SU-DHL-6 (cell line): ENCODE results near the gene MEAK7.

Experiments used
- EZH2phosphoT487 ChIP-seq: fragments of 200-600 bp; sonication (generic), shearing (Covaris generic); conservative IDR thresholded peaks from 2 replicates; pipeline ENCODE4 v1.6.1; 2018; ENCODE audit warnings: mild to moderate bottlenecking, antibody characterized with exemption, low read length, moderate library complexity, mixed read lengths
- TF ChIP-seq, protein P1 (sequence below): fragments of 200-600 bp; sonication (generic); IDR thresholded peaks from one replicate; pipeline ENCODE4 v1.5.1; 2017; ENCODE audit warnings: antibody characterized with exemption, mild to moderate bottlenecking, low read length, moderate library complexity; ENCODE audit not compliant: insufficient read depth, poor library complexity, severe bottlenecking

DNA sequence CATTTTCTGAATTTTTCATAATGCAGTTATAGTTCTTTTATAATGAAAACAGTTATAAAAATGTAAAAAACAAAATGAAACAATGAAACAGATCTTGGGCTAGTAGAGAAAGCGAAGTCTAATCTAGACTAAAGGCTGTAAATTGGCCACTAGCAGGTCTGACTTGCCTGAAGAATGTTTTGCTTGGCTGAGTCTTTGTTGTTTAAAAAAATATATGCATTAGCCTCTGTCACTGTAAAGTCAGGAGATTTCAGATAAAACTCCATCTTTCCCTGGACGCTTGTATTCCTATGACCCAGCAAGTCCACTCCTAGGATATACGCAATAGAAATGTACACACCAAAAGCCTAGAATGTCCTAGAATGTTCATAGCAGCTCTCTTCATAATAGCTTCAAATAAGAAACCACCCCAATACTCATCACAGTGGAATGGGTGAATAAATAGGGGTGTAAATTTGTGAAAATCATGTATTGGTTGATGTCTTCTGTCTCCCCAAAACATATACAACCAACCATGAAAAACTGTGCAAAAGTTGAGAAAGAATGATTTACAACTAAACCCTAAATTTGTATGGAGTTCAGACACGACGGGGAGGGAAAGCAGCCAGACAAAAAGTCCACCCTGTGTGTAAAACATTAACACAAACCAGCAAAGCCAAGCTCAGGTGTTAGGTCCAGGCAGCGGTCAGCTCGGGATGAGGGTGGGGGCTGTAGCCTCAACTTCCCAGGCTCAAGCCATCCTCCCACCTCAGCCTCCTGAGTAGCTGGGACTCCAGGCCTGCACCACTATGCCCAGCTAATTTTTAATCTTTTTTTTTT lies 37.7 kb upstream of the MEAK7 start:
- no peak for TF ChIP-seq EZH2phosphoT487
- TF ChIP-seq, protein P1, sequence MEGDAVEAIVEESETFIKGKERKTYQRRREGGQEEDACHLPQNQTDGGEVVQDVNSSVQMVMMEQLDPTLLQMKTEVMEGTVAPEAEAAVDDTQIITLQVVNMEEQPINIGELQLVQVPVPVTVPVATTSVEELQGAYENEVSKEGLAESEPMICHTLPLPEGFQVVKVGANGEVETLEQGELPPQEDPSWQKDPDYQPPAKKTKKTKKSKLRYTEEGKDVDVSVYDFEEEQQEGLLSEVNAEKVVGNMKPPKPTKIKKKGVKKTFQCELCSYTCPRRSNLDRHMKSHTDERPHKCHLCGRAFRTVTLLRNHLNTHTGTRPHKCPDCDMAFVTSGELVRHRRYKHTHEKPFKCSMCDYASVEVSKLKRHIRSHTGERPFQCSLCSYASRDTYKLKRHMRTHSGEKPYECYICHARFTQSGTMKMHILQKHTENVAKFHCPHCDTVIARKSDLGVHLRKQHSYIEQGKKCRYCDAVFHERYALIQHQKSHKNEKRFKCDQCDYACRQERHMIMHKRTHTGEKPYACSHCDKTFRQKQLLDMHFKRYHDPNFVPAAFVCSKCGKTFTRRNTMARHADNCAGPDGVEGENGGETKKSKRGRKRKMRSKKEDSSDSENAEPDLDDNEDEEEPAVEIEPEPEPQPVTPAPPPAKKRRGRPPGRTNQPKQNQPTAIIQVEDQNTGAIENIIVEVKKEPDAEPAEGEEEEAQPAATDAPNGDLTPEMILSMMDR, result no peak
